Sigmoid colon (tissue), 3 donors: ENCODE measurements around the gene TCEAL6.

ENCODE experiments used
- CTCF ChIP-seq, 4 experiments: fragments of 450-650 bp in 3 of 4; fragments of 200-600 bp in 1 of 4; IDR thresholded peaks; one replicate each; pipeline ENCODE4 v1.5.1; 2016 to 2019; ENCODE audit warnings: antibody characterized with exemption in 4 of 4, mild to moderate bottlenecking in 3 of 4, moderate library complexity in 2 of 4
- POLR2A ChIP-seq, 2 donors: fragments of 450-650 bp; IDR thresholded peaks; one replicate each; pipeline ENCODE4 v1.6.1; 2016; ENCODE audit warnings: antibody characterized with exemption in 2 of 2, mild to moderate bottlenecking in 2 of 2, moderate library complexity in 2 of 2

- no peak for TF ChIP-seq CTCF (IDR thresholded peaks at IDR 0.05)
- TF ChIP-seq POLR2A (IDR thresholded peaks at IDR 0.05) = no peak
Measured at GRCh38 chrX:102138064-102138463, 4.2 kb downstream of the TCEAL6 start.
